Left lung (tissue), 10 donors: ENCODE results near the gene IBTK. TPM values are rescaled to one million over a fixed set of nuclear protein-coding genes. Genes with fewer than 3 reads are reported as not detected.
"Not testable (repeated sequence)": the region's sequence is repeated elsewhere in the genome, so short reads cannot be mapped to it uniquely, and the experiment has no call there.

Source experiments
- ATAC-seq: fragments of 200-7000 bp; cut with Tn5 transposase; one replicate; pipeline ENCODE4 v1.9.1; 2020; ENCODE audit warnings: moderate library complexity
- DNase-seq, 4 donors: peaks; one replicate each; pipeline ENCODE4 v3.0.0-alpha.2; 2013 to 2020
- H3K27ac ChIP-seq, 2 donors: fragments of 200-600 bp; sonication (generic) in 1 of 2; one replicate each; pipeline versions ENCODE4 v1.5.0 to v1.8.0; 2020 to 2021
- H3K27me3 ChIP-seq, 2 donors: fragments of 200-600 bp; sonication (generic) in 1 of 2; one replicate each; pipeline versions ENCODE4 v1.5.0 to v1.8.0; 2020 to 2021
- H3K36me3 ChIP-seq, 2 donors: fragments of 200-600 bp; sonication (generic) in 1 of 2; one replicate each; pipeline versions ENCODE4 v1.5.0 to v1.8.0; 2020 to 2021
- H3K4me1 ChIP-seq, 2 donors: fragments of 200-600 bp; one replicate each; pipeline ENCODE4 v1.8.0; 2021
- H3K4me3 ChIP-seq, 2 donors: fragments of 200-600 bp; sonication (generic) in 1 of 2; one replicate each; pipeline versions ENCODE4 v1.5.0 to v1.8.0; 2020 to 2021; ENCODE audit warnings: mild to moderate bottlenecking in 1 of 2
- H3K9me3 ChIP-seq, 2 donors: fragments of 200-600 bp; sonication (generic) in 1 of 2; one replicate each; pipeline versions ENCODE4 v1.5.0 to v1.8.0; 2020 to 2021
- CTCF ChIP-seq, 2 donors: fragments of 200-600 bp; sonication (generic) in 1 of 2; IDR thresholded peaks; one replicate each; pipeline versions ENCODE4 v1.5.0 to v1.8.0; 2021; ENCODE audit warnings: antibody characterized with exemption in 2 of 2
- intact Hi-C, 2 donors: fragments of 100-400 bp; cut with DNase I; formaldehyde crosslinking; loops; one replicate each; pipeline versions ENCODE4 v1.11.2 to v1.14.2; 2022
- polyA plus RNA-seq, 6 donors: library from polyadenylated mRNA; unstranded; fragments of 120-200 nt; gene quantifications; one replicate each; pipeline ENCODE4 v1.2.1, GENCODE V29; 2013; ENCODE audit not compliant: insufficient read length in 6 of 6
- total RNA-seq, 2 donors: library from RNA; stranded (reverse); fragmentation: NEBNext Ultra II Directional; extraction: Animal tissue kit (Norgen Biotek cat#: 25700); gene quantifications; one replicate each; pipeline ENCODE4 v1.2.1, GENCODE V29; 2021
- donor health status: DM: no; HTN: yes; CAD: no.
- donor health status: DM: no; HTN: no; CAD: no.

Gene IBTK
- total and polyA plus RNA-seq, 8 donors: 34.9 to 46.8 (median 42.8) TPM

GRCh38 chr6:82169138-82169876 is 78.2 kb downstream of the IBTK start:
- Histone ChIP-seq H3K27me3 (no peaks in the 10 kb centered on the region), H3K27ac (no peak overlapping the region), H3K4me3 (no peak overlapping the region), H3K4me1 (no peaks in the 10 kb centered on the region), H3K9me3 (no peaks in the 10 kb centered on the region), H3K36me3 (peaks cover 0 to 82% of the 10 kb centered on the region in 2 donors)
- no peak for DNase-seq
- intact Hi-C loops: no loop called here
- no peak for TF ChIP-seq CTCF (IDR thresholded peaks at IDR 0.05)
- ATAC-seq: no peak

- Histone ChIP-seq H3K36me3 (peaks cover 0 to 56% of the 10 kb centered on the region in 2 donors), H3K27ac (no peak overlapping the region), H3K4me3 (no peak overlapping the region), H3K27me3 (no peaks in the 10 kb centered on the region), H3K4me1 (no peaks in the 10 kb centered on the region), H3K9me3 (no peaks in the 10 kb centered on the region)
- ATAC-seq (no peak), DNase-seq (no peak)
- TF ChIP-seq CTCF (IDR thresholded peaks at IDR 0.05): no peak
- intact Hi-C loops: no loop called here
These were observed 81.1 kb downstream of the IBTK start for GRCh38 chr6:82166493-82166892.

- no peak for DNase-seq
- Histone ChIP-seq H3K27ac (no peak overlapping the region), H3K36me3 (no peaks in the 10 kb centered on the region), H3K27me3 (no peaks in the 10 kb centered on the region), H3K4me3 (no peak overlapping the region), H3K9me3 (peaks cover 0 to 5% of the 10 kb centered on the region in 2 donors), H3K4me1 (no peaks in the 10 kb centered on the region)
- ATAC-seq: no peak
- no peak for TF ChIP-seq CTCF (IDR thresholded peaks at IDR 0.05)
- intact Hi-C loops: no loop called here
These were observed 87.1 kb downstream of the IBTK start for GRCh38 chr6:82160255-82160990.

- DNase-seq, H3K4me3 ChIP-seq, H3K4me1 ChIP-seq, intact Hi-C loops, H3K27ac ChIP-seq, ATAC-seq, H3K27me3 ChIP-seq, H3K36me3 ChIP-seq: not testable (repeated sequence)
- peaks cover 0 to 23% of the 10 kb centered on the region in 2 donors for H3K9me3 ChIP-seq
These were observed 94.8 kb downstream of the IBTK start for GRCh38 chr6:82152786-82153185.

GRCh38 chr6:82151147-82151546 is 96.4 kb downstream of the IBTK start:
- H3K4me3 ChIP-seq, H3K27me3 ChIP-seq, H3K4me1 ChIP-seq, ATAC-seq, H3K27ac ChIP-seq, intact Hi-C loops, DNase-seq, H3K36me3 ChIP-seq: not testable (repeated sequence)
- H3K9me3 ChIP-seq: peaks cover 0 to 23% of the 10 kb centered on the region in 2 donors

- intact Hi-C loops: no loop called here
- Histone ChIP-seq H3K36me3 (no peaks in the 10 kb centered on the region), H3K9me3 (peaks cover 0 to 3% of the 10 kb centered on the region in 2 donors), H3K27me3 (no peaks in the 10 kb centered on the region), H3K27ac (no peak overlapping the region), H3K4me3 (no peak overlapping the region), H3K4me1 (peaks cover 0 to 3% of the 10 kb centered on the region in 2 donors)
- no peak for TF ChIP-seq CTCF (IDR thresholded peaks at IDR 0.05)
- no peak for DNase-seq
- ATAC-seq: no peak
These were observed 101.6 kb downstream of the IBTK start for GRCh38 chr6:82145926-82146452.
